Activated CD4-positive, alpha-beta T cell treated with anti-CD3 and anti-CD28 coated beads, Interleukin-2, Interleukin-6, amounts not matched to agents 100 ng/mL and 50 ng/mL, durations not matched to agents 16 hours and 8 hours (primary cell): ENCODE measurements around the gene COL26A1.
"Not testable (repeated sequence)": the region's sequence is repeated elsewhere in the genome, so short reads cannot be mapped to it uniquely, and the experiment has no call there.

Experiments used
- DNase-seq: peaks from one replicate; pipeline ENCODE4 v3.0.0-alpha.2; 2020

The COL26A1 gene

DNA sequence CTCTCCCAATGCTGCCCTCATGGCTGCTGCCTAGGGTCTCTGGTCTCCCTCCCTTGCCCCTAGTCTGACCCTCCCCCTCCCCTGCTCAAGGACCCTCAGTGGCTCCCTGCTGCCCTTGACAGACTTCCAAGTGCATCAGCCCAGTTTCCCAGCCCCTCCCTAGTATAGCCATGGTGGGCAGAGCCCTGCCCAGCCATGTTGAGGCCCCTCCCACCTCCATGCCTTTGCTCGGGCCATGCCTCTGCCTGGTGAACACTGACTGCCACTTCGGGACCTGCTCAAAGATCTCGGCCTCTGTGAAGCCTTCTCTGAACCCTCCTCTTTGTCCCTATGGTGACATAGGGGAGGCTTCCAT is 193.2 kb downstream of the COL26A1 start:
- DNase-seq = no peak

GRCh38 chr7:101556453-101556968 is 193.8 kb downstream of the COL26A1 start:
- DNase-seq = no peak

DNA sequence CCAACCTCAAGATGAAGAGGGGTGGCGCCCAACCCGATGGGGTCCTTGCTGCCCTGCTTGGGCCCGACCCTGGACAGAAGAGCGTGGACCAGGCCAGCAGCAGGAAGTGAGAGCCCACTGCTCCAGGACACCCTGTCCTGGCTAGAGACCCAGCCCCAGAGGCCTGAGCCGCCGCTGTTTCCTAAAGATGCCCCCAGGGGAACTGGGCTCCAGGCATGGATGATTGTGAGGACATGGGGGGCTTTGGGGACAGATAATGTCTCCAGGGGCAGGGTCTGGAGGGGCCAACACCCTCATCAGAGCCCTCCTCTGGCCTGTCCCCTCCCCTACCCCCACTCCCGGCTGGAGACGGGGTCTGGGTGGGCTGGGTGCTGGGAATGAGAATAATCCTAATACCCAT is 194.7 kb downstream of the COL26A1 start:
- DNase-seq = no peak

- DNase-seq = no peak
Measured at GRCh38 chr7:101557978-101558741, 195.5 kb downstream of the COL26A1 start.

DNA sequence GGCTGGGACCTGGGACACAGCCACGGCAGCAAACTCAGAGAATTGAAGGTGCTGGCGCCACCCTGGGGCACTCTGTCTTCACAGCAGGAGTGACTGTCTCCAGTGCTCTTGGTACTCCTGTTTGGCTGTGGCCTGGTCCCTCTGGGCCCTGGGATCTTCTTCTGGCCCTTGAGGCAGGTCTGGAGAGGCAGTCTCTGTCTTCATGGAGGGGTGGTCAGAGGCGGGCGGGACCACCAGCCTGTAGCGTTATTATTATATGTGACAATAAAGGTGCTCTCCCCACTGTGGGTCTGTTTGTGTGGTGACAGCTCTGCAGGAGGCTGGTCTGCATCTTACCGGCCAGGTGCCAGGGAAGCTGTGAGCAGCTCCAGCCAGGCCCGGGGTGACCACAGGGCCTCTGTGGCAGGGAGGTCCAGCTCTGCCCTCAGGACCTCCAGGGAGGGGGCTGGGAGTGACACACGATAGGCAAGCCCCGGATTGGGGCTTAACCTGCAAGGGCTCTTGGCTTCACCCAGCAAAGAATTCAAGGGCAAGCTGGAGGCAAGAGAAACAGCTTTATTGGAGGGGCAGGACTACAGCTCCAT is 196.2 kb downstream of the COL26A1 start:
- DNase-seq = no peak

GRCh38 chr7:101559586-101559985 is 196.9 kb downstream of the COL26A1 start:
- DNase-seq = no peak

DNA sequence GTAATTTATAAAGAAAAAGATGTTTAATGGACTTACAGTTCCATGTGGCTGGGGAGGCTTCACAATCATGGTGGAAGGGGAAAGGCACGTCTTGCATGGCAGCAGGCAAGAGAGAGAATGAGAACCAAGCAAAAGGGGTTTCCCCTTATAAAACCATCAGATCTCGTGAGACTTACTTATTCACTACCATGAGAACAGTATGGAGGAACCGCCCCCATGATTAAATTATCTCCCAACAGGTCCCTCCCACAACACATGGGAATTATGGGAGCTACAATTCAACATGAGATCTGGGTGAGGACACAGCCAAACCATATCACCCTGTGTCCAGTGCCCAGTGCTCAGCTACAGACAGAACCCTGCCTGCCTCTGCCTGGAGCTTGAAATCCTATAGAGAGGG is 197.3 kb downstream of the COL26A1 start:
- not testable (repeated sequence) for DNase-seq

- DNase-seq = no peak
Measured at GRCh38 chr7:101560856-101561255, 198.2 kb downstream of the COL26A1 start.

- not testable (repeated sequence) for DNase-seq
Measured at GRCh38 chr7:101561293-101561692, 198.6 kb downstream of the COL26A1 start.

DNA sequence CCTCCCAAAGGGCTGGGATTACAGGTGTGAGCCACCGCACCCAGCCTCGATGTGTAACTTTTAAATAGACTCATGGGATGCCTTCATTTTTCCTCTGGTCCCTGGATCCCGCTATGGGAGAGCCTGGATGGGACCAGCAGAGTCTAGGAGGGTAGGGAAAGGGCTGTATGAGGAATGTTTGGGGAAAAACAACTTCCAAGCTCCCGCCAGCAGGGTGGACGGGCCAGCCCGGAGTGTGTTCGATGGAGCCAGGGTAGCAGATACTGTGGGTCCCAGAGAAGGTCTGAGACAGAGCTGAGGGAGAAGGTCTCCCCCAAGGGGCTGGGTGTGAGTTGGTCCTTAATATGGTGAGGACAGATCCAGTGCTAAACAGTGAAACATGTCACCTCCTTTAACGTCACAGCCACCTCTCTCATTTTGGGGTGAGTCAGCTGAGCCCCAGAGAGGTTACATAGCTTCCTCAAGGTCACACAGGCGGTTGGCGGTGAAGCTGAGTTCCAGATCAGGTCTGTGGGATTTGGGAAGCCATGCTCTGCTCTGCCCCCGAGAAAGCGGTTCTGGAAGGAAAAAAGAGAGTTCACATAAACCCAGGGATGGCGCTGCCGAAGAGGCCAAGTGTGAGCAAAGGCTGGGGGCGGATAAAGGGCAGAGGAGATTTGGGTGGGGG is 200.0 kb downstream of the COL26A1 start:
- no peak for DNase-seq

- DNase-seq = no peak
Measured at GRCh38 chr7:101563198-101563901, 200.7 kb downstream of the COL26A1 start.

DNA sequence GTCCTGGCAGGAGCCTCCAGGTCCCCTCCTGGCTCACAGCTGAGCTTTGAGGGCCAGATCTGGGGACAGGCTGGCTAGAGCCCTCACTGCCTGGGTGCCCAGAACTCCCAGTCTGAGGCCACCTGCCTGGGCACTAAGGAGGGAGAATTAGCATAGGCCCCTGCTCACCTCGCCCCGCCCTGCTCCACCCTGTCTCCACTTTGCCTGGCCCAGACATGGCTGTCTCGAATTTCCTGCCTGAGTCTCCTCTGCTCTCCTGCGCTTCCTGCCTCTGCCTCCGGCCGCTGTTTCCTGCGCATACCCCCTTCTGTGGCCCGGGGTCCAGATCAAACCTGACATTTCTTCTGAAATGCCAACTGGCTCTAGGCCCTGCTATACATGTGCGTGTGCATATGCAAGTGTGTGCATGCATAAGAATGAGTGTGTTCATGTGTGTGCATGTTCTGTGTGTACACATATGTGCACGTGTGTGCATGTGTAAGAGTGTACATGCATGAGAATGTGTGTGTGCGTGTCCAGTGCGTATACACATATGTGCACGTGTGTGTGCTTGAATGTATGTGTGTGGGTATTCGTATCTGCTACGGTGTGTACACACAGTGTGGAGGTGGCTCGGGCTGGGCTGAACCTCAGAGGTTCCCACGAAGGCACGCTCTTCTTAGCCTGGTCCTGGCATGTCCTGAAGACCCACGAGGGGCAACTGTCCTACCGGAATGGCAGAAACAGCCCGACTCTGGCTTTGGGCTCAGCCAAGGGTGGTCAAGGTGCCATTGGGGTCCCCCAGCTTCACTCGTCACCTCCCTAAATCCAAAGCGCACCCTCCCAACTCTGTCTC is 201.5 kb downstream of the COL26A1 start:
- DNase-seq = no peak

- DNase-seq = no peak
Measured at GRCh38 chr7:101564778-101565211, 202.1 kb downstream of the COL26A1 start.

- no peak for DNase-seq
Measured at GRCh38 chr7:101565601-101566209, 203.0 kb downstream of the COL26A1 start.

- no peak for DNase-seq
Measured at GRCh38 chr7:101567230-101567629, 204.6 kb downstream of the COL26A1 start.

DNA sequence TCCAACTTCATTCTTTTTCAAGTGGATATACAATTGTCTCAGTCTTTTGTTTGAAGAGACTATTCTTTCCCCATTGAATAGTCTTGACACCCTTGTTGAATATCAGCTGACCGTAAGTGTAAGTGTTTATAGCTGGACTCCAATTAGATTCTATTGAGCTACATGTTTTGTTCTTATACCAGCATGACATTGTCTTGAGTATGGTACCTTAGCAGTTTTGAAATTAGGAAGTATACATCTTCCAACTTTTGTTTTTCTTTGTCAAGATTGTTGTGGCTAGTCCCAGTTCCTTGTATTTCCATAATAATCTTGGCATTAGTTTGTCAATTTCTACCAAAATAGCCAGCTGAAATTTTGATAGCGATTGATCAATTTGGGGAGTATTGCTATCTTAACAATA is 209.5 kb downstream of the COL26A1 start:
- DNase-seq = no peak

GRCh38 chr7:101575168-101575567 is 212.5 kb downstream of the COL26A1 start:
- DNase-seq = no peak

- DNase-seq = no peak
Measured at GRCh38 chr7:101575721-101576120, 213.0 kb downstream of the COL26A1 start.

- DNase-seq = no peak
Measured at GRCh38 chr7:101576998-101577397, 214.3 kb downstream of the COL26A1 start.

DNA sequence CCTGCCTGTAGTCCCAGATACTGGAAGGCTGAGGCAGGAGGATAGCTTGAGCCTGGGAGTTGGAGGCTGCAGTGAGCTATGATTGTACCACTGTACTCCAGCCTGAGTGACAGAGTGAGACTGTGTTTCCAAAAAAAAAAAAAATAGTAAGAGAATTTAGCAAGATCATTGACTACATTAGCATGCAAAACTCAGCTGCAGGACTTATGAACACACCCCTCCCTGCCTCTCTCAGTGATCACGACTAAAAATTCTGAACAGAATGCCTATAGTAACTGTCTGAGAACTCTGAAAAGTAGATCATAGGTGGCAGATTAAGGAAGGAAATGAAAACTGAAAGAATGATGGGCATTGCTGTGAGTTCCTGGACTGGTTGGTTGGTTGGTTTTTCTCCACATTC is 215.9 kb downstream of the COL26A1 start:
- no peak for DNase-seq

DNA sequence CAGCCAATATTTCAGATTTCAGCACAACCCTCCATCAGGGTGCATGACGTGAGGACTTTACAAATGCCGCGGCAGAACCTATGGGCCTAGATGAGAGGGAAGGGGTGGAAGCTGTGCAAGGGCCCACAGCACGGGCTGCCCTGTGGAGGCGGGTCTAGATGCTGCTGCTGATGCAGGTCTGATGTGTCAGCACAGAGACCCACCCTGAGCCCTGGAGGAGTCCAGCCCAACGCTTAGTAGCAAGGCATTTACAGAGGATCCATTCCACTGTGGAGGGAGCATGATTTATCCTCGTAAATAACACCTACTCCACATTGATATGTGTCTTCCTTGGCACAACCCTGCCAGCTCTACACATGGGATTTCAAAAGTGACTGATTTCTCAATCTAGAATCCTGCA is 217.9 kb downstream of the COL26A1 start:
- DNase-seq = no peak

GRCh38 chr7:101581891-101582290 is 219.2 kb downstream of the COL26A1 start:
- no peak for DNase-seq
